ENCODE data around the gene RNASEL.

The RNASEL gene

GRCh38 chr1:182626527-182626926, 37.5 kb upstream of the RNASEL start:
- Mint-ChIP-seq H3K4me1 (peaks cover 45% of the 10 kb centered on the region), H3K4me3 (no peak overlapping the region), H3K27me3 (peaks cover 52% of the 10 kb centered on the region), H3K36me3 (no peaks in the 10 kb centered on the region), H3K27ac (no peak overlapping the region), H3K9me3 (no peaks in the 10 kb centered on the region)
- CTCF ChIA-PET, result interaction anchor here (0.6 to 1.4 kb wide), 3 partner anchors 9 to 156 kb away, joined by 3 read pairs; no protein-coding TSS in a partner anchor
- no peak for DNase-seq

- Mint-ChIP-seq H3K4me1 (peaks cover 41% of the 10 kb centered on the region), H3K27me3 (peaks cover 49% of the 10 kb centered on the region), H3K36me3 (no peaks in the 10 kb centered on the region), H3K9me3 (peaks cover 4% of the 10 kb centered on the region), H3K27ac (no peak overlapping the region), H3K4me3 (no peak overlapping the region)
- CTCF ChIA-PET, result interaction anchor here (0.6 to 1.4 kb wide), 2 partner anchors 9 to 18 kb away, joined by 3 read pairs; no protein-coding TSS in a partner anchor
- DNase-seq, result no peak
Observed at GRCh38 chr1:182625719-182626504, 36.9 kb upstream of the RNASEL start.

GRCh38 chr1:182625024-182625423, 36.0 kb upstream of the RNASEL start:
- Mint-ChIP-seq H3K27me3 (peaks cover 47% of the 10 kb centered on the region), H3K27ac (no peak overlapping the region), H3K36me3 (peaks cover 2% of the 10 kb centered on the region), H3K9me3 (peaks cover 9% of the 10 kb centered on the region), H3K4me1 (peaks cover 32% of the 10 kb centered on the region), H3K4me3 (no peak overlapping the region)
- no peak for DNase-seq
- CTCF ChIA-PET, result interaction anchor here (0.7 to 1.4 kb wide), 4 partner anchors 9 to 156 kb away, joined by 3 read pairs; no protein-coding TSS in a partner anchor

GRCh38 chr1:182624577-182624976, 35.5 kb upstream of the RNASEL start:
- CTCF ChIA-PET, result interaction anchor here (0.7 to 1.4 kb wide), 3 partner anchors 8 to 157 kb away, joined by 3 read pairs; no protein-coding TSS in a partner anchor

GRCh38 chr1:182622901-182623528, 34.0 kb upstream of the RNASEL start:
- peaks cover 45% of the 10 kb centered on the region for H3K27me3 Mint-ChIP-seq

More at GRCh38 chr1:182624577-182624976, 35.5 kb upstream of the RNASEL start:
- Mint-ChIP-seq H3K27me3 (peaks cover 43% of the 10 kb centered on the region), H3K9me3 (peaks cover 9% of the 10 kb centered on the region), H3K36me3 (peaks cover 2% of the 10 kb centered on the region), H3K27ac (no peak overlapping the region), H3K4me1 (peaks cover 28% of the 10 kb centered on the region), H3K4me3 (no peak overlapping the region)
- no peak for DNase-seq

GRCh38 chr1:182621906-182622305, 32.9 kb upstream of the RNASEL start:
- Mint-ChIP-seq H3K4me1 (peaks cover 36% of the 10 kb centered on the region), H3K36me3 (peaks cover 2% of the 10 kb centered on the region), H3K9me3 (peaks cover 9% of the 10 kb centered on the region), H3K27me3 (peaks cover 50% of the 10 kb centered on the region), H3K4me3 (no peak overlapping the region), H3K27ac (no peak overlapping the region)
- CTCF ChIA-PET, result no interaction called here
- DNase-seq, result no peak

More at GRCh38 chr1:182622901-182623528, 34.0 kb upstream of the RNASEL start:
- H3K4me3 Mint-ChIP-seq, result no peak overlapping the region
- no peak for DNase-seq
- H3K27ac Mint-ChIP-seq, result no peak overlapping the region
- peaks cover 27% of the 10 kb centered on the region for H3K4me1 Mint-ChIP-seq
- CTCF ChIA-PET, result no interaction called here
- H3K36me3 Mint-ChIP-seq, result peaks cover 2% of the 10 kb centered on the region
- H3K9me3 Mint-ChIP-seq, result peaks cover 9% of the 10 kb centered on the region

GRCh38 chr1:182620924-182621585, 32.0 kb upstream of the RNASEL start:
- Mint-ChIP-seq H3K36me3 (peaks cover 2% of the 10 kb centered on the region), H3K4me3 (no peak overlapping the region), H3K27me3 (peaks cover 54% of the 10 kb centered on the region), H3K4me1 (peaks cover 37% of the 10 kb centered on the region), H3K27ac (no peak overlapping the region), H3K9me3 (peaks cover 9% of the 10 kb centered on the region)
- DNase-seq, result no peak
- CTCF ChIA-PET, result no interaction called here

- H3K27ac Mint-ChIP-seq, result no peak overlapping the region
- H3K27me3 Mint-ChIP-seq, result peaks cover 79% of the 10 kb centered on the region
- peaks cover 47% of the 10 kb centered on the region for H3K4me1 Mint-ChIP-seq
- peaks cover 2% of the 10 kb centered on the region for H3K36me3 Mint-ChIP-seq
- H3K4me3 Mint-ChIP-seq, result no peak overlapping the region
- CTCF ChIA-PET, result interaction anchor here (0.7 to 1.6 kb wide), 3 partner anchors 10 to 17 kb away, joined by 3 to 9 read pairs (median 3); no protein-coding TSS in a partner anchor
- no peak for DNase-seq
- H3K9me3 Mint-ChIP-seq, result peaks cover 9% of the 10 kb centered on the region
Observed at GRCh38 chr1:182617734-182618351, 28.8 kb upstream of the RNASEL start.

GRCh38 chr1:182617014-182617429, 28.0 kb upstream of the RNASEL start:
- Mint-ChIP-seq H3K4me3 (no peak overlapping the region), H3K4me1 (peaks cover 47% of the 10 kb centered on the region), H3K36me3 (peaks cover 2% of the 10 kb centered on the region), H3K27me3 (peaks cover 82% of the 10 kb centered on the region), H3K9me3 (peaks cover 9% of the 10 kb centered on the region), H3K27ac (no peak overlapping the region)
- no peak for DNase-seq
- CTCF ChIA-PET, result interaction anchor here (0.7 to 1.7 kb wide), 8 partner anchors 9 to 170 kb away, joined by 3 to 9 read pairs (median 3); no protein-coding TSS in a partner anchor

- Mint-ChIP-seq H3K4me1 (peaks cover 47% of the 10 kb centered on the region), H3K27me3 (peaks cover 83% of the 10 kb centered on the region), H3K9me3 (peaks cover 9% of the 10 kb centered on the region), H3K4me3 (peak overlapping the region; percentile 60), H3K36me3 (peaks cover 2% of the 10 kb centered on the region), H3K27ac (peak overlapping the region; percentile 87)
- CTCF ChIA-PET, result interaction anchor here (0.6 to 1.7 kb wide), 9 partner anchors 8 to 170 kb away, joined by 3 to 9 read pairs (median 3); no protein-coding TSS in a partner anchor
- peak; percentile 89 for DNase-seq
Observed at GRCh38 chr1:182616130-182617013, 27.3 kb upstream of the RNASEL start.

- Mint-ChIP-seq H3K36me3 (peaks cover under 1% of the 10 kb centered on the region), H3K4me1 (peaks cover 47% of the 10 kb centered on the region), H3K9me3 (peaks cover 4% of the 10 kb centered on the region), H3K27me3 (peaks cover 88% of the 10 kb centered on the region), H3K4me3 (peak overlapping the region; percentile 60), H3K27ac (peak overlapping the region; percentile 64)
- peak; percentile 44 for DNase-seq
- CTCF ChIA-PET, result interaction anchor here (0.6 to 2.1 kb wide), 9 partner anchors 9 to 526 kb away, joined by 3 to 8 read pairs (median 4); partner anchors contain the start of gene RGS16
Observed at GRCh38 chr1:182615468-182616129, 26.5 kb upstream of the RNASEL start.

- no peaks in the 10 kb centered on the region for H3K9me3 Mint-ChIP-seq
- peak; percentile 52 for DNase-seq
- H3K36me3 Mint-ChIP-seq, result no peaks in the 10 kb centered on the region
- H3K4me3 Mint-ChIP-seq, result peak overlapping the region; percentile 60
- H3K27ac Mint-ChIP-seq, result peak overlapping the region; percentile 37
- CTCF ChIA-PET, result interaction anchor here (0.6 to 2.1 kb wide), 7 partner anchors 9 to 526 kb away, joined by 3 to 8 read pairs (median 4); partner anchors contain the start of gene RGS16
- peaks cover 92% of the 10 kb centered on the region for H3K27me3 Mint-ChIP-seq
- peaks cover 47% of the 10 kb centered on the region for H3K4me1 Mint-ChIP-seq
Observed at GRCh38 chr1:182614796-182615454, 25.9 kb upstream of the RNASEL start.
